ENCODE results near the gene GCNT3.

DNA sequence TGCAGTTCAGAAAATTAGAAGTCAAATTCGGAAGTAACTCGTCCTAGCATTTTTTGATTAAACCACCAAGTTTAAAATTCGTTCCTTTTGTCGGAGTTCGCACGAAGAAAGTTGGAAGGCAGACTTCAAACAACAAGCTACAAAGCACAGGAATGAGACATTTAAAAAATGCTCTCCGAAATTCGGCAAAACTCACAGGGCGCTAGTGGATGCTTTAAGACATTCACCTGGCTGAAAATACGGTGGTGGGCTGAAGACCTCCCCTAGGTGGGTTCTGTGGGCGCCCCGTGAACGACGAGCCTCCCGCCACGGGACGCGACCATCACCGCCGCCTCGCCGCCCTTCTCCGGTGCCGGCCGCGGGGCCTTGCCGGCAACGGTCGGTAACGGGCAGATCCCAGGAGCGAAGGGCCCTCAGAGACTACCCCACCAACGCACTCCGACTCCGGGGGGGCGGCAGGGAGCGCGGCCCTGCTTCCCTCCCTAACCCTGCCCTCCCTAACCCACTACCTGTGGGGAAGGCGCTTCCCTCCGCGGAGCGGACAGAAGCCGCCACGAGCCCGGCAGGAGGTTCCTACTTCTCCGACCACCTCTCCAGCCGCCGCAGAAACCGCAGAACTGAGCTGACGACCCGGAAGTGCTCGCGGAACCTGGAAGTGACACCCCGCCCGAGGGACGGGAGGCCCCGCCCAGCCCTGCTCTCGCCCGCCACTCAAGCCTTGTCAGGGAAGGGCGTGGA lies 45.5 kb downstream of the GCNT3 start, which contains the start of gene GTF2A2:
- TF ChIP-seq, protein P1, sequence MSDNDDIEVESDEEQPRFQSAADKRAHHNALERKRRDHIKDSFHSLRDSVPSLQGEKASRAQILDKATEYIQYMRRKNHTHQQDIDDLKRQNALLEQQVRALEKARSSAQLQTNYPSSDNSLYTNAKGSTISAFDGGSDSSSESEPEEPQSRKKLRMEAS (IDR thresholded peaks at IDR 0.05; ENCODE audit: low read depth, low read length) = peak; percentile 65
- TF ChIP-seq, protein P2, sequence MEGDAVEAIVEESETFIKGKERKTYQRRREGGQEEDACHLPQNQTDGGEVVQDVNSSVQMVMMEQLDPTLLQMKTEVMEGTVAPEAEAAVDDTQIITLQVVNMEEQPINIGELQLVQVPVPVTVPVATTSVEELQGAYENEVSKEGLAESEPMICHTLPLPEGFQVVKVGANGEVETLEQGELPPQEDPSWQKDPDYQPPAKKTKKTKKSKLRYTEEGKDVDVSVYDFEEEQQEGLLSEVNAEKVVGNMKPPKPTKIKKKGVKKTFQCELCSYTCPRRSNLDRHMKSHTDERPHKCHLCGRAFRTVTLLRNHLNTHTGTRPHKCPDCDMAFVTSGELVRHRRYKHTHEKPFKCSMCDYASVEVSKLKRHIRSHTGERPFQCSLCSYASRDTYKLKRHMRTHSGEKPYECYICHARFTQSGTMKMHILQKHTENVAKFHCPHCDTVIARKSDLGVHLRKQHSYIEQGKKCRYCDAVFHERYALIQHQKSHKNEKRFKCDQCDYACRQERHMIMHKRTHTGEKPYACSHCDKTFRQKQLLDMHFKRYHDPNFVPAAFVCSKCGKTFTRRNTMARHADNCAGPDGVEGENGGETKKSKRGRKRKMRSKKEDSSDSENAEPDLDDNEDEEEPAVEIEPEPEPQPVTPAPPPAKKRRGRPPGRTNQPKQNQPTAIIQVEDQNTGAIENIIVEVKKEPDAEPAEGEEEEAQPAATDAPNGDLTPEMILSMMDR (IDR thresholded peaks at IDR 0.05; ENCODE audit: low read depth, low read length) = no peak

All from NB4 (cell line).